Measurements from ENCODE around the gene ANTXR1. TPM values are rescaled to one million over a fixed set of nuclear protein-coding genes. Genes with fewer than 3 reads are reported as not detected.
"Not testable (repeated sequence)": the region's sequence is repeated elsewhere in the genome, so short reads cannot be mapped to it uniquely, and the experiment has no call there.

ANTXR1 gene
- polyA plus RNA-seq, 1 of the 3 experiments (the other 2 are of a cell fraction), result 114 TPM

DNA sequence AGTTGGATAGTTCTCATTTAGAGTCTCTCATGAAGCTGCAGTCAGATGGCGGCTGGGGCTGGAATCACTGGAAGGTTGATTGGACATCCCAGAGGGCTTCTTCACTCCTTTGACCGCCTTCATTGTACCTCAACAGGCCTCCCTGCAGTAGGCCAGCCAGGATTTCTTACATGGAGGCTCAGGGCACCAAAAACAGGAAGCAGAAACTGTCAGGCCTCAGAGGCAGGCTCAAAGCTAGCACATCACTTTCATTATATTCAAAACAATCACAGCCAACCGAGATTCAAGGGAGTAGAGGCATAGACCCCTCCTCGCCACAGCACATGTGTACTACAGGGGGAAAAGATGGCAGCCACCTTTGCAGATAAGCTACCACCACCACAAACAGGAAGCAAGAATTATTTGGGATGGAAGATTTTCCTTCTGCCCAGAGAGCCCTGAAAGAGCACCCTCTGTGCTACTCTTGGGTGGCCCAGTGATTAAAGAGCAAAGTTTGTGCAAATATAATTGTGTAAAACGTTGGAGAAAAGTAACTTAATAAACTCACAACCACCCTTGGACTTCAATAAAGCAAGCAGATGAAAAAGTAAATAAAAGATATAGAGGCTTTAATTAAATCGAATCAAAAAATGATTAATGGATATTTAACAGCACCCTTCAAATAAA, 218.8 kb downstream of the ANTXR1 start (continued):
- no peak for TF ChIP-seq EP300 (IDR thresholded peaks at IDR 0.05; ENCODE audit: borderline replicate concordance in 1 of 2, low read depth in 1 of 2, low read length in 1 of 2)
- TF ChIP-seq, protein P1, sequence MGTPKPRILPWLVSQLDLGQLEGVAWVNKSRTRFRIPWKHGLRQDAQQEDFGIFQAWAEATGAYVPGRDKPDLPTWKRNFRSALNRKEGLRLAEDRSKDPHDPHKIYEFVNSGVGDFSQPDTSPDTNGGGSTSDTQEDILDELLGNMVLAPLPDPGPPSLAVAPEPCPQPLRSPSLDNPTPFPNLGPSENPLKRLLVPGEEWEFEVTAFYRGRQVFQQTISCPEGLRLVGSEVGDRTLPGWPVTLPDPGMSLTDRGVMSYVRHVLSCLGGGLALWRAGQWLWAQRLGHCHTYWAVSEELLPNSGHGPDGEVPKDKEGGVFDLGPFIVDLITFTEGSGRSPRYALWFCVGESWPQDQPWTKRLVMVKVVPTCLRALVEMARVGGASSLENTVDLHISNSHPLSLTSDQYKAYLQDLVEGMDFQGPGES (IDR thresholded peaks at IDR 0.05; ENCODE audit: low read depth, low read length), result no peak

DNA sequence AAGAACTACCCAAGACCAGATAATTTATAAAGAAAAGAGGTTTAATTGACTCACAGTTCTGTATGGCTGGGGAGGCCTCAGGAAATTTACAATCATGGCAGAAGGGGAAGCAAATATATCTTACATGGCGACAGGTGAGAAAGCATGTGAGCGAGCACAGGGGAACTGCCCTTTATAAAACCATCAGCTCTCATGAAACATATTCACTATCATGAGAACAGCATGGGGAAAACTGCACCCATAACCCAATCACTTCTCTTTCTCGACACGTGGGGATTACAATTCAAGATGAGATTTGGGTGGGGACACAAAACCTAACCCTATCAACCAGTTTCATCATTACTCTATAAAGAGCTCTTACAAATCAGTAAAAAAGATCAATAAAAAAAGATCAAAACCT, 222.9 kb downstream of the ANTXR1 start:
- H3K4me3 ChIP-seq (ENCODE audit: low read depth in 2 of 2, low read length in 1 of 2); H3K27me3 ChIP-seq (ENCODE audit: insufficient read depth); DNase-seq; H3K9ac ChIP-seq; H3K9me3 ChIP-seq; H3F3A ChIP-seq (replicated peaks; ENCODE audit: insufficient read depth); POLR2A ChIA-PET; H4K20me1 ChIP-seq (ENCODE audit: insufficient read depth); H3K9me2 ChIP-seq; H2AFZ ChIP-seq (ENCODE audit: low read depth); H3K4me1 ChIP-seq (ENCODE audit: control insufficient read depth in 1 of 2, insufficient read depth in 2 of 2, low read depth in 1 of 2, low read length in 1 of 2); H3K27ac ChIP-seq (ENCODE audit: low read depth in 2 of 2, low read length in 1 of 2); H3K79me2 ChIP-seq (ENCODE audit: insufficient read depth); H3K4me2 ChIP-seq: not testable (repeated sequence)
- H3K36me3 ChIP-seq (replicated peaks in 1 of 2; ENCODE audit: control insufficient read depth in 1 of 2, insufficient read depth in 2 of 2, low read length in 1 of 2), result peaks cover 11 to 53% of the 10 kb centered on the region in 2 experiments
- CTCF ChIA-PET, result interaction anchor here (1.0 to 1.4 kb wide), 2 partner anchors 9 to 19 kb away, joined by 3 read pairs; no protein-coding TSS in a partner anchor
- 99% methylated on average over 4 of the region's 4 CpGs for WGBS (ENCODE audit: low lambda C conversion rate)

DNA sequence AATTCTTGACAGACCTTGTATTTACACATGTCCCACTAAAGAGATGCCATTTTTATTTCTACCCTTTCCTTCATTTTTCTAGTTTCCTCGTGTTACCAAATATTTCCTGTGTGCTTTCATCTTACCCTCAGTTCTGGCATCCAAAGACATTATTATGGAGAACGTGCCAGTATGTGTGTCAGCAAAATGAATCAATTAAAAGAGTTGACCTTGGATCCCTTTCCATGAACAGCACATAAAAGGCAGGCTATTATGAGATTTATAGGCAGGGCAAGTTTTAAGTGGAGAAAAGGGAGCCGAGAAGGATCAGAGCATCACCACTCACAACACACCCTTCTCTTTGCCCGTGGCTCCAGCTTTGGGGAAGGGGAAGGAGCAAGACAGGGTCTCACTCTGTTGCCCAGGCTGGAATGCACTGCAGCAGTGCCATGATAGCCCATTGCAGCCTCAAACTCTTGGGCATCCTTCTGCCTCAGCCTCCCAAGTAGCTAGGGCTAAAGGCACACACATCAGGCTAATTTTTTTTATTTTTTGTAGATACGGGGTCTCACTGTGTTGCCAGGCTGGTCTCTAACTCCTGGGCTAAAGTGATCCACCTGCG, 224.2 kb downstream of the ANTXR1 start:
- Histone ChIP-seq H3K4me2 (no peak overlapping the region), H3K9me3 (no peaks in the 10 kb centered on the region), H3K9me2 (no peaks in the 10 kb centered on the region), H4K20me1 (ENCODE audit: insufficient read depth) (no peaks in the 10 kb centered on the region), H3K79me2 (ENCODE audit: insufficient read depth) (no peaks in the 10 kb centered on the region), H3K4me1 (ENCODE audit: control insufficient read depth in 1 of 2, insufficient read depth in 2 of 2, low read depth in 1 of 2, low read length in 1 of 2) (peaks cover 0 to 6% of the 10 kb centered on the region in 2 experiments; a peak in 2 of 4 replicates), H2AFZ (ENCODE audit: low read depth) (no peak overlapping the region), H3K27ac (ENCODE audit: low read depth in 2 of 2, low read length in 1 of 2) (no peak overlapping the region), H3K36me3 (replicated peaks in 1 of 2; ENCODE audit: control insufficient read depth in 1 of 2, insufficient read depth in 2 of 2, low read length in 1 of 2) (peaks cover 17 to 50% of the 10 kb centered on the region in 2 experiments), H3K9ac (no peak overlapping the region), H3K4me3 (ENCODE audit: low read depth in 2 of 2, low read length in 1 of 2) (no peak overlapping the region), H3K27me3 (ENCODE audit: insufficient read depth) (no peaks in the 10 kb centered on the region), H3F3A (replicated peaks; ENCODE audit: insufficient read depth) (peaks cover 3% of the 10 kb centered on the region)
- POLR2A ChIA-PET, result no interaction called here
- no peak for DNase-seq
- TF ChIP-seq ELF1 (IDR thresholded peaks at IDR 0.05) (no peak), GABPA (IDR thresholded peaks at IDR 0.05; ENCODE audit: low read depth) (no peak), NRF1 (IDR thresholded peaks at IDR 0.05; ENCODE audit: low read depth, low read length) (no peak), GATA2 (CRISPR knock-in tag; IDR thresholded peaks at IDR 0.05) (no peak), CHD2 (IDR thresholded peaks at IDR 0.05; ENCODE audit: low read length, partially characterized antibody) (no peak), FOXM1 (IDR thresholded peaks at IDR 0.05; ENCODE audit: low read depth) (no peak), YY1 (IDR thresholded peaks at IDR 0.05; ENCODE audit: low read depth) (no peak), EP300 (IDR thresholded peaks at IDR 0.05; ENCODE audit: borderline replicate concordance in 1 of 2, low read depth in 1 of 2, low read length in 1 of 2) (no peak), NFIC (IDR thresholded peaks at IDR 0.05; ENCODE audit: borderline replicate concordance) (no peak), RAD21 (IDR thresholded peaks at IDR 0.05; ENCODE audit: low read length) (no peak), MEF2A (IDR thresholded peaks at IDR 0.05; ENCODE audit: borderline replicate concordance, low read depth) (no peak)
- TF ChIP-seq, protein P2, sequence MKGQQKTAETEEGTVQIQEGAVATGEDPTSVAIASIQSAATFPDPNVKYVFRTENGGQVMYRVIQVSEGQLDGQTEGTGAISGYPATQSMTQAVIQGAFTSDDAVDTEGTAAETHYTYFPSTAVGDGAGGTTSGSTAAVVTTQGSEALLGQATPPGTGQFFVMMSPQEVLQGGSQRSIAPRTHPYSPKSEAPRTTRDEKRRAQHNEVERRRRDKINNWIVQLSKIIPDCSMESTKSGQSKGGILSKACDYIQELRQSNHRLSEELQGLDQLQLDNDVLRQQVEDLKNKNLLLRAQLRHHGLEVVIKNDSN (IDR thresholded peaks at IDR 0.05; ENCODE audit: borderline replicate concordance, low read depth), result no peak
- TF ChIP-seq, protein P1 (IDR thresholded peaks at IDR 0.05; ENCODE audit: low read depth, low read length), result no peak
- TF ChIP-seq, protein P3, sequence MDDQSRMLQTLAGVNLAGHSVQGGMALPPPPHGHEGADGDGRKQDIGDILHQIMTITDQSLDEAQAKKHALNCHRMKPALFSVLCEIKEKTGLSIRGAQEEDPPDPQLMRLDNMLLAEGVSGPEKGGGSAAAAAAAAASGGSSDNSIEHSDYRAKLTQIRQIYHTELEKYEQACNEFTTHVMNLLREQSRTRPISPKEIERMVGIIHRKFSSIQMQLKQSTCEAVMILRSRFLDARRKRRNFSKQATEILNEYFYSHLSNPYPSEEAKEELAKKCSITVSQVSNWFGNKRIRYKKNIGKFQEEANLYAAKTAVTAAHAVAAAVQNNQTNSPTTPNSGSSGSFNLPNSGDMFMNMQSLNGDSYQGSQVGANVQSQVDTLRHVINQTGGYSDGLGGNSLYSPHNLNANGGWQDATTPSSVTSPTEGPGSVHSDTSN (IDR thresholded peaks at IDR 0.05), result no peak
- TF ChIP-seq, protein P4, sequence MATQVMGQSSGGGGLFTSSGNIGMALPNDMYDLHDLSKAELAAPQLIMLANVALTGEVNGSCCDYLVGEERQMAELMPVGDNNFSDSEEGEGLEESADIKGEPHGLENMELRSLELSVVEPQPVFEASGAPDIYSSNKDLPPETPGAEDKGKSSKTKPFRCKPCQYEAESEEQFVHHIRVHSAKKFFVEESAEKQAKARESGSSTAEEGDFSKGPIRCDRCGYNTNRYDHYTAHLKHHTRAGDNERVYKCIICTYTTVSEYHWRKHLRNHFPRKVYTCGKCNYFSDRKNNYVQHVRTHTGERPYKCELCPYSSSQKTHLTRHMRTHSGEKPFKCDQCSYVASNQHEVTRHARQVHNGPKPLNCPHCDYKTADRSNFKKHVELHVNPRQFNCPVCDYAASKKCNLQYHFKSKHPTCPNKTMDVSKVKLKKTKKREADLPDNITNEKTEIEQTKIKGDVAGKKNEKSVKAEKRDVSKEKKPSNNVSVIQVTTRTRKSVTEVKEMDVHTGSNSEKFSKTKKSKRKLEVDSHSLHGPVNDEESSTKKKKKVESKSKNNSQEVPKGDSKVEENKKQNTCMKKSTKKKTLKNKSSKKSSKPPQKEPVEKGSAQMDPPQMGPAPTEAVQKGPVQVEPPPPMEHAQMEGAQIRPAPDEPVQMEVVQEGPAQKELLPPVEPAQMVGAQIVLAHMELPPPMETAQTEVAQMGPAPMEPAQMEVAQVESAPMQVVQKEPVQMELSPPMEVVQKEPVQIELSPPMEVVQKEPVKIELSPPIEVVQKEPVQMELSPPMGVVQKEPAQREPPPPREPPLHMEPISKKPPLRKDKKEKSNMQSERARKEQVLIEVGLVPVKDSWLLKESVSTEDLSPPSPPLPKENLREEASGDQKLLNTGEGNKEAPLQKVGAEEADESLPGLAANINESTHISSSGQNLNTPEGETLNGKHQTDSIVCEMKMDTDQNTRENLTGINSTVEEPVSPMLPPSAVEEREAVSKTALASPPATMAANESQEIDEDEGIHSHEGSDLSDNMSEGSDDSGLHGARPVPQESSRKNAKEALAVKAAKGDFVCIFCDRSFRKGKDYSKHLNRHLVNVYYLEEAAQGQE (IDR thresholded peaks at IDR 0.05; ENCODE audit: low read depth, low read length), result no peak
- CTCF ChIA-PET, result no interaction called here
- 89% methylated on average over 6 of the region's 6 CpGs for WGBS (ENCODE audit: low lambda C conversion rate)

All from SK-N-SH (cell line).